ENCODE measurements around the gene KLF16. TPM values are rescaled to one million over a fixed set of nuclear protein-coding genes. Genes with fewer than 3 reads are reported as not detected.

The KLF16 gene
- total and polyA plus RNA-seq, 9 of the 15 experiments (the other 6 are each of a cell fraction or from before 2014, with no cell fraction given), result 0.04 to 60.4 (median 6.8) TPM

DNA sequence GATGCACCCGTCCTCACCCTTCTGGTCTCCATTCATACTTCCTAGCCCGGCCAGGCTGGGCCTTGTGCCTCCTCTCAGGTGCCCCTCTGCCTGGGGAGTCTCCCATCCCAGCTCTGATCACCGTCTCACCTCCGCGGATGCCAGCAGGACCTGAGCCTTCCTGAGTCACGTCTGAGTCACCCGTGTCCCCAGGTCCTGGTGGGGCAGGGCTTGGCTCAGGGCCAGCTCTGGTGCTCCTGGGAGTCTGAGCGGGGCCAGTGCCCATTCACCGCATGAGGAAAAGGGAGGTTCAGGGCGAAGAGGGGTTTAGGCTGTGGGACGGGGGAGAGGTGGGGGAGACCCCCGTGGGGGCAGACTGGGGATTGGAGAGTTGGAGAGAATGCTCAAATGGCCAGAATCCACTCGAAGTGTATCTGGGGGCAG lies 51.9 kb downstream of the KLF16 start (continued):
- TF ChIP-seq HMGN3 (IDR thresholded peaks at IDR 0.05; ENCODE audit: borderline replicate concordance, extremely low read depth, insufficient read length, low read depth, low read length) (no peak), NCOA4 (IDR thresholded peaks at IDR 0.05; ENCODE audit: partially characterized antibody) (no peak), ZEB2 (IDR thresholded peaks at IDR 0.05) (peak; percentile 87), HDAC1 (IDR thresholded peaks at IDR 0.05) (peak in 1 of 2 experiments; percentile 11; a peak in 1 of 4 replicates), SMAD4 (CRISPR knock-in tag; conservative IDR thresholded peaks at IDR 0.05) (no peak), ELF4 (CRISPR knock-in tag; IDR thresholded peaks at IDR 0.05) (no peak), TEAD1 (CRISPR knock-in tag; IDR thresholded peaks at IDR 0.05) (no peak), EHMT2 (IDR thresholded peaks at IDR 0.05) (no peak), ZNF780A (CRISPR knock-in tag; IDR thresholded peaks at IDR 0.05) (no peak), GABPB1 (CRISPR knock-in tag; IDR thresholded peaks at IDR 0.05) (no peak), SMARCC2 (IDR thresholded peaks at IDR 0.05; ENCODE audit: low read depth) (0 out of 2 replicates have a peak, but pooled peaks have one; percentile 44), ZKSCAN1 (IDR thresholded peaks at IDR 0.05; ENCODE audit: low read depth, low read length) (no peak), KLF13 (tag; IDR thresholded peaks at IDR 0.05; ENCODE audit: borderline replicate concordance, low read depth) (no peak), SP1 (CRISPR knock-in tag; IDR thresholded peaks at IDR 0.05) (no peak), ZBTB7A (IDR thresholded peaks at IDR 0.05; ENCODE audit: borderline replicate concordance, control insufficient read depth, low read depth, low read length) (peak; percentile 66), ARID1B (IDR thresholded peaks at IDR 0.05) (peak; percentile 74)
- TF ChIP-seq, protein P1, sequence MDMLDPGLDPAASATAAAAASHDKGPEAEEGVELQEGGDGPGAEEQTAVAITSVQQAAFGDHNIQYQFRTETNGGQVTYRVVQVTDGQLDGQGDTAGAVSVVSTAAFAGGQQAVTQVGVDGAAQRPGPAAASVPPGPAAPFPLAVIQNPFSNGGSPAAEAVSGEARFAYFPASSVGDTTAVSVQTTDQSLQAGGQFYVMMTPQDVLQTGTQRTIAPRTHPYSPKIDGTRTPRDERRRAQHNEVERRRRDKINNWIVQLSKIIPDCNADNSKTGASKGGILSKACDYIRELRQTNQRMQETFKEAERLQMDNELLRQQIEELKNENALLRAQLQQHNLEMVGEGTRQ (CRISPR knock-in tag; IDR thresholded peaks at IDR 0.05), result no peak
- TF ChIP-seq, protein P2, sequence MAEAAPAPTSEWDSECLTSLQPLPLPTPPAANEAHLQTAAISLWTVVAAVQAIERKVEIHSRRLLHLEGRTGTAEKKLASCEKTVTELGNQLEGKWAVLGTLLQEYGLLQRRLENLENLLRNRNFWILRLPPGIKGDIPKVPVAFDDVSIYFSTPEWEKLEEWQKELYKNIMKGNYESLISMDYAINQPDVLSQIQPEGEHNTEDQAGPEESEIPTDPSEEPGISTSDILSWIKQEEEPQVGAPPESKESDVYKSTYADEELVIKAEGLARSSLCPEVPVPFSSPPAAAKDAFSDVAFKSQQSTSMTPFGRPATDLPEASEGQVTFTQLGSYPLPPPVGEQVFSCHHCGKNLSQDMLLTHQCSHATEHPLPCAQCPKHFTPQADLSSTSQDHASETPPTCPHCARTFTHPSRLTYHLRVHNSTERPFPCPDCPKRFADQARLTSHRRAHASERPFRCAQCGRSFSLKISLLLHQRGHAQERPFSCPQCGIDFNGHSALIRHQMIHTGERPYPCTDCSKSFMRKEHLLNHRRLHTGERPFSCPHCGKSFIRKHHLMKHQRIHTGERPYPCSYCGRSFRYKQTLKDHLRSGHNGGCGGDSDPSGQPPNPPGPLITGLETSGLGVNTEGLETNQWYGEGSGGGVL (CRISPR knock-in tag; IDR thresholded peaks at IDR 0.05), result no peak
- TF ChIP-seq, protein P3, sequence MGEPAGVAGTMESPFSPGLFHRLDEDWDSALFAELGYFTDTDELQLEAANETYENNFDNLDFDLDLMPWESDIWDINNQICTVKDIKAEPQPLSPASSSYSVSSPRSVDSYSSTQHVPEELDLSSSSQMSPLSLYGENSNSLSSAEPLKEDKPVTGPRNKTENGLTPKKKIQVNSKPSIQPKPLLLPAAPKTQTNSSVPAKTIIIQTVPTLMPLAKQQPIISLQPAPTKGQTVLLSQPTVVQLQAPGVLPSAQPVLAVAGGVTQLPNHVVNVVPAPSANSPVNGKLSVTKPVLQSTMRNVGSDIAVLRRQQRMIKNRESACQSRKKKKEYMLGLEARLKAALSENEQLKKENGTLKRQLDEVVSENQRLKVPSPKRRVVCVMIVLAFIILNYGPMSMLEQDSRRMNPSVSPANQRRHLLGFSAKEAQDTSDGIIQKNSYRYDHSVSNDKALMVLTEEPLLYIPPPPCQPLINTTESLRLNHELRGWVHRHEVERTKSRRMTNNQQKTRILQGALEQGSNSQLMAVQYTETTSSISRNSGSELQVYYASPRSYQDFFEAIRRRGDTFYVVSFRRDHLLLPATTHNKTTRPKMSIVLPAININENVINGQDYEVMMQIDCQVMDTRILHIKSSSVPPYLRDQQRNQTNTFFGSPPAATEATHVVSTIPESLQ (CRISPR knock-in tag; IDR thresholded peaks at IDR 0.05), result no peak
- TF ChIP-seq, protein P4, sequence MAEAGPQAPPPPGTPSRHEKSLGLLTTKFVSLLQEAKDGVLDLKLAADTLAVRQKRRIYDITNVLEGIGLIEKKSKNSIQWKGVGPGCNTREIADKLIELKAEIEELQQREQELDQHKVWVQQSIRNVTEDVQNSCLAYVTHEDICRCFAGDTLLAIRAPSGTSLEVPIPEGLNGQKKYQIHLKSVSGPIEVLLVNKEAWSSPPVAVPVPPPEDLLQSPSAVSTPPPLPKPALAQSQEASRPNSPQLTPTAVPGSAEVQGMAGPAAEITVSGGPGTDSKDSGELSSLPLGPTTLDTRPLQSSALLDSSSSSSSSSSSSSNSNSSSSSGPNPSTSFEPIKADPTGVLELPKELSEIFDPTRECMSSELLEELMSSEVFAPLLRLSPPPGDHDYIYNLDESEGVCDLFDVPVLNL (CRISPR knock-in tag; IDR thresholded peaks at IDR 0.05; ENCODE audit: low read depth), result no peak
- TF ChIP-seq, protein P5, sequence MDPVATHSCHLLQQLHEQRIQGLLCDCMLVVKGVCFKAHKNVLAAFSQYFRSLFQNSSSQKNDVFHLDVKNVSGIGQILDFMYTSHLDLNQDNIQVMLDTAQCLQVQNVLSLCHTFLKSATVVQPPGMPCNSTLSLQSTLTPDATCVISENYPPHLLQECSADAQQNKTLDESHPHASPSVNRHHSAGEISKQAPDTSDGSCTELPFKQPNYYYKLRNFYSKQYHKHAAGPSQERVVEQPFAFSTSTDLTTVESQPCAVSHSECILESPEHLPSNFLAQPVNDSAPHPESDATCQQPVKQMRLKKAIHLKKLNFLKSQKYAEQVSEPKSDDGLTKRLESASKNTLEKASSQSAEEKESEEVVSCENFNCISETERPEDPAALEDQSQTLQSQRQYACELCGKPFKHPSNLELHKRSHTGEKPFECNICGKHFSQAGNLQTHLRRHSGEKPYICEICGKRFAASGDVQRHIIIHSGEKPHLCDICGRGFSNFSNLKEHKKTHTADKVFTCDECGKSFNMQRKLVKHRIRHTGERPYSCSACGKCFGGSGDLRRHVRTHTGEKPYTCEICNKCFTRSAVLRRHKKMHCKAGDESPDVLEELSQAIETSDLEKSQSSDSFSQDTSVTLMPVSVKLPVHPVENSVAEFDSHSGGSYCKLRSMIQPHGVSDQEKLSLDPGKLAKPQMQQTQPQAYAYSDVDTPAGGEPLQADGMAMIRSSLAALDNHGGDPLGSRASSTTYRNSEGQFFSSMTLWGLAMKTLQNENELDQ (CRISPR knock-in tag; IDR thresholded peaks at IDR 0.05; ENCODE audit: borderline replicate concordance), result no peak
